OCI-LY7 (cell line): ENCODE measurements around the gene AATK. TPM values are rescaled to one million over a fixed set of nuclear protein-coding genes. Genes with fewer than 3 reads are reported as not detected.

Source experiments
- BruUV-seq: library from RNA; stranded (reverse); fragments of 400-500 nt; replicated peaks from 2 replicates; lab custom pipeline; 2021; lab: Mats Ljungman, UMichigan
- CTCF ChIA-PET: fragments of 300-600 bp; sonication (Branson Sonifier 250); formaldehyde crosslinking; loops from one replicate; lab custom pipeline; 2022; ENCODE audit warnings: antibody characterized with exemption; ENCODE audit not compliant: unreplicated experiment; lab: Charles Lee
- POLR2A ChIA-PET: fragments of 300-600 bp; sonication (Branson Sonifier 250); formaldehyde crosslinking; loops from one replicate; lab custom pipeline; 2022; ENCODE audit warnings: antibody characterized with exemption; lab: Charles Lee
- DNase-seq: peaks from one replicate; pipeline ENCODE4 v3.0.0-alpha.2; 2015; ENCODE audit warnings: low spot score
- H2AFZ ChIP-seq: fragments of 200-600 bp; sonication (generic), shearing (Covaris generic); 2 replicates; pipeline ENCODE4 v1.6.1; 2014; ENCODE audit warnings: mild to moderate bottlenecking, antibody characterized with exemption, low read length, moderate library complexity
- H3K27ac ChIP-seq: fragments of 200-600 bp; sonication (generic); 2 replicates; pipeline ENCODE4 v1.5.1; 2014; ENCODE audit warnings: mixed run types, low read depth, mild to moderate bottlenecking, moderate library complexity, low read length, inconsistent platforms; ENCODE audit not compliant: poor library complexity, severe bottlenecking
- H3K36me3 ChIP-seq: fragments of 200-600 bp; sonication (generic); 2 replicates; pipeline ENCODE4 v1.6.1; 2014; ENCODE audit warnings: mild to moderate bottlenecking, antibody characterized with exemption, low read length, moderate library complexity, mixed read lengths; ENCODE audit not compliant: insufficient read depth
- H3K4me1 ChIP-seq: fragments of 200-600 bp; sonication (generic); 2 replicates; pipeline ENCODE4 v1.5.1; 2014; ENCODE audit warnings: mild to moderate bottlenecking, low read length; ENCODE audit not compliant: insufficient read depth, poor library complexity, severe bottlenecking
- H3K4me2 ChIP-seq: fragments of 200-600 bp; sonication (generic); 2 replicates; pipeline ENCODE4 v1.6.1; 2014; ENCODE audit warnings: mild to moderate bottlenecking, low read length
- H3K4me3 ChIP-seq: fragments of 200-600 bp; sonication (generic); 2 replicates; pipeline ENCODE4 v1.5.1; 2014; ENCODE audit warnings: mild to moderate bottlenecking, low read depth, low read length; ENCODE audit not compliant: poor library complexity, severe bottlenecking
- H3K79me2 ChIP-seq: fragments of 200-600 bp; sonication (generic); 2 replicates; pipeline ENCODE4 v1.6.1; 2016; ENCODE audit warnings: low read depth, mild to moderate bottlenecking, low read length, moderate library complexity, mixed read lengths; ENCODE audit not compliant: insufficient read depth
- H3K9me2 ChIP-seq: fragments of 200-600 bp; sonication (generic); 2 replicates; pipeline ENCODE4 v1.6.1; 2016; ENCODE audit warnings: mild to moderate bottlenecking, low read length, mixed read lengths; ENCODE audit not compliant: insufficient read depth
- H3K9me3 ChIP-seq: fragments of 200-600 bp; sonication (generic); 2 replicates; pipeline ENCODE4 v1.6.1; 2014; ENCODE audit warnings: mild to moderate bottlenecking, mixed run types, low read length, mixed read lengths
- H4K20me1 ChIP-seq: fragments of 200-600 bp; sonication (generic); 2 replicates; pipeline ENCODE4 v1.6.1; 2014; ENCODE audit warnings: mild to moderate bottlenecking, antibody characterized with exemption, low read length, moderate library complexity, mixed read lengths; ENCODE audit not compliant: insufficient read depth
- EZH2phosphoT487 ChIP-seq: fragments of 200-600 bp; sonication (generic); IDR thresholded peaks from 2 replicates; pipeline ENCODE4 v1.6.1; 2018; ENCODE audit warnings: low read depth, borderline replicate concordance, mild to moderate bottlenecking, mixed run types, antibody characterized with exemption, low read length, moderate library complexity, mixed read lengths
- intact Hi-C: fragments of 100-400 bp; cut with micrococcal nuclease; formaldehyde crosslinking; loops from one replicate; pipeline ENCODE4 v1.10.0; 2022; ENCODE audit not compliant: unreplicated experiment
- total RNA-seq, 2 experiments: library from RNA; depleted of rRNA in 1 of 2; stranded (reverse); fragments of >200 nt in 1 of 2; shearing (Covaris generic) in 1 of 2; gene quantifications; 2 replicates each; pipeline ENCODE4 v1.2.3, GENCODE V29; 2014 to 2022
- TF ChIP-seq, protein P1 (sequence below): fragments of 200-600 bp; sonication (generic); conservative IDR thresholded peaks from 2 replicates; pipeline ENCODE4 v1.5.1; 2014; ENCODE audit warnings: mild to moderate bottlenecking, antibody characterized with exemption, low read length, moderate library complexity, mixed read lengths

The AATK gene
- total RNA-seq, 2 experiments from 2014 or later, result 0.03 TPM; not detected in 1

GRCh38 chr17:81210868-81211267 is 44.8 kb upstream of the AATK start:
- TF ChIP-seq EZH2phosphoT487, result no peak
- TF ChIP-seq, protein P1, sequence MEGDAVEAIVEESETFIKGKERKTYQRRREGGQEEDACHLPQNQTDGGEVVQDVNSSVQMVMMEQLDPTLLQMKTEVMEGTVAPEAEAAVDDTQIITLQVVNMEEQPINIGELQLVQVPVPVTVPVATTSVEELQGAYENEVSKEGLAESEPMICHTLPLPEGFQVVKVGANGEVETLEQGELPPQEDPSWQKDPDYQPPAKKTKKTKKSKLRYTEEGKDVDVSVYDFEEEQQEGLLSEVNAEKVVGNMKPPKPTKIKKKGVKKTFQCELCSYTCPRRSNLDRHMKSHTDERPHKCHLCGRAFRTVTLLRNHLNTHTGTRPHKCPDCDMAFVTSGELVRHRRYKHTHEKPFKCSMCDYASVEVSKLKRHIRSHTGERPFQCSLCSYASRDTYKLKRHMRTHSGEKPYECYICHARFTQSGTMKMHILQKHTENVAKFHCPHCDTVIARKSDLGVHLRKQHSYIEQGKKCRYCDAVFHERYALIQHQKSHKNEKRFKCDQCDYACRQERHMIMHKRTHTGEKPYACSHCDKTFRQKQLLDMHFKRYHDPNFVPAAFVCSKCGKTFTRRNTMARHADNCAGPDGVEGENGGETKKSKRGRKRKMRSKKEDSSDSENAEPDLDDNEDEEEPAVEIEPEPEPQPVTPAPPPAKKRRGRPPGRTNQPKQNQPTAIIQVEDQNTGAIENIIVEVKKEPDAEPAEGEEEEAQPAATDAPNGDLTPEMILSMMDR, result no peak
- Histone ChIP-seq H3K27ac (no peak overlapping the region), H4K20me1 (no peaks in the 10 kb centered on the region), H3K4me1 (peaks cover 12% of the 10 kb centered on the region), H3K4me2 (no peak overlapping the region), H3K4me3 (no peak overlapping the region), H3K9me2 (no peaks in the 10 kb centered on the region), H3K36me3 (peaks cover 8% of the 10 kb centered on the region), H3K79me2 (no peaks in the 10 kb centered on the region), H2AFZ (no peak overlapping the region), H3K9me3 (no peaks in the 10 kb centered on the region)
- CTCF ChIA-PET, result no interaction called here
- DNase-seq, result no peak
- no TSS peak for BruUV-seq
- intact Hi-C loops, result no loop called here
- POLR2A ChIA-PET, result no interaction called here

DNA sequence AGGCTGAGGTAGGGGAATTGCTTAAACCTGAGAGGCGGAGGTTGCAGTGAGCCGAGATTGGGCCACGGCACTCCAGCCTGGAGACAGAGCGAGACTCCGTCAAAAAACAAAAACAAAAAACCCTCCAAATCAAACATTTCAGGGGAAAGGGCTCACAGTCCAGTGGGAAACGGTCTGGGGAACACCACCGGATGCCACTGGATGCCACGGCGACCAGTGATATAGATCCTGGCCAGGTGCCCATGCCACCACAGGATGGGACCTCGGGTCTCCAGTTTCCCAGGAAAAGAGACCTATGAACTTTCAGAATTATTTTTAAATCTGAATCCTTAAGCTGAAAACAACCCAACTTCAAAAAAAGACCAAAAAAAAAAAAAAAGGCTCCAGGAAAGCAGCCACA is 44.4 kb upstream of the AATK start:
- no peak for DNase-seq
- no peak for TF ChIP-seq EZH2phosphoT487
- Histone ChIP-seq H3K4me2 (no peak overlapping the region), H3K36me3 (peaks cover 11% of the 10 kb centered on the region), H3K9me2 (no peaks in the 10 kb centered on the region), H3K4me3 (no peak overlapping the region), H3K27ac (no peak overlapping the region), H4K20me1 (no peaks in the 10 kb centered on the region), H3K9me3 (no peaks in the 10 kb centered on the region), H2AFZ (no peak overlapping the region), H3K79me2 (no peaks in the 10 kb centered on the region), H3K4me1 (peaks cover 12% of the 10 kb centered on the region)
- ChIA-PET CTCF (no interaction called here), POLR2A (no interaction called here)
- no TSS peak for BruUV-seq
- intact Hi-C loops, result no loop called here

DNA sequence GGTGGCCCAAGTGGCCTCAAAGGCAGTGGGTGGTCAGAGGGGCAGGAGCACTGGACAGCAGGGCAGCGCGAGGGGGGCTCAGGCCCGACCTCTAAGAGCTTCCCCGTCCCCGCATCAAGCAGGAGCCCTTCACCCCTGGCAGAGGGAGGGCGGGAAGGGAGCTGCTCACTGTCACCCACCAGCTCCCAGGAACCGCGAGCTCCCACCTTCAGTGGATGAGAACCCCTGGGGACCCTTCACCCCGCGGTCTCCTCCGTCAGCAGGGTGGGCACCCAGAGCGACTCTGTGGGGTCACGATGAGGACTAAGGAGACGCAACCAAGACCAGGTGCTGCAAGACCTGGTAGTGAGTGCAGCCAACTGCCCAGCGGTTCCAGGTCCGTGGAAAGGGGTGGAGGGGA is 43.1 kb upstream of the AATK start:
- no peak overlapping the region for H3K27ac ChIP-seq
- H2AFZ ChIP-seq, result no peak overlapping the region
- H4K20me1 ChIP-seq, result no peaks in the 10 kb centered on the region
- intact Hi-C loops, result no loop called here
- H3K4me3 ChIP-seq, result no peak overlapping the region
- no TSS peak for BruUV-seq
- peaks cover 12% of the 10 kb centered on the region for H3K4me1 ChIP-seq
- ChIA-PET POLR2A (no interaction called here), CTCF (no interaction called here)
- H3K9me3 ChIP-seq, result no peaks in the 10 kb centered on the region
- TF ChIP-seq EZH2phosphoT487, result no peak
- TF ChIP-seq, protein P1, result no peak
- H3K79me2 ChIP-seq, result no peaks in the 10 kb centered on the region
- no peak overlapping the region for H3K4me2 ChIP-seq
- peaks cover 22% of the 10 kb centered on the region for H3K36me3 ChIP-seq
- no peaks in the 10 kb centered on the region for H3K9me2 ChIP-seq
- DNase-seq, result no peak
